WTC11 (cell line): Measurements from ENCODE around the gene FHIT. TPM values are rescaled to one million over a fixed set of nuclear protein-coding genes. Genes with fewer than 3 reads are reported as not detected.

Source experiments
- ATAC-seq: fragments of 200-7000 bp; cut with Tn5 transposase; 2 replicates; pipeline ENCODE4 v1.10.0; 2021; ENCODE audit warnings: mild to moderate bottlenecking, moderate library complexity
- CTCF ChIA-PET: fragments of 300-600 bp; sonication (Branson Sonifier 250); formaldehyde crosslinking; loops from one replicate; lab custom pipeline; 2021; ENCODE audit warnings: antibody characterized with exemption; lab: Charles Lee
- POLR2A ChIA-PET: fragments of 350-600 bp; sonication (Branson Sonifier 250); formaldehyde crosslinking; loops from one replicate; lab custom pipeline; 2021; ENCODE audit warnings: antibody characterized with exemption; lab: Charles Lee
- DNase-seq: peaks from one replicate; pipeline ENCODE4 v3.0.0; 2021; ENCODE audit warnings: low spot score
- H3K27ac Mint-ChIP-seq: 2 replicates; pipeline ENCODE4 v1.8.0; 2021; ENCODE audit warnings: mixed read lengths
- H3K27me3 Mint-ChIP-seq: 2 replicates; pipeline ENCODE4 v1.8.0; 2021; ENCODE audit warnings: low read depth, mild to moderate bottlenecking, moderate library complexity, mixed read lengths
- H3K36me3 Mint-ChIP-seq: 2 replicates; pipeline ENCODE4 v1.8.0; 2021; ENCODE audit warnings: mixed read lengths
- H3K4me1 Mint-ChIP-seq: 2 replicates; pipeline ENCODE4 v1.8.0; 2022; ENCODE audit warnings: mixed read lengths
- H3K4me3 Mint-ChIP-seq: 2 replicates; pipeline ENCODE4 v1.8.0; 2021; ENCODE audit warnings: mild to moderate bottlenecking, moderate library complexity, mixed read lengths
- H3K9me3 Mint-ChIP-seq: 2 replicates; pipeline ENCODE4 v1.8.0; 2021; ENCODE audit warnings: mixed read lengths
- ATF1 ChIP-seq: sonication (generic); formaldehyde crosslinking; IDR thresholded peaks from 2 replicates; pipeline ENCODE4 v1.8.1; 2023; ENCODE audit warnings: mild to moderate bottlenecking, moderate library complexity, missing genetic modification reagents
- ATF2 ChIP-seq: sonication (generic); formaldehyde crosslinking; IDR thresholded peaks from 2 replicates; pipeline ENCODE4 v1.8.1; 2022; ENCODE audit warnings: low read depth, missing genetic modification reagents, borderline replicate concordance
- ATF6 ChIP-seq: sonication (generic); formaldehyde crosslinking; IDR thresholded peaks from 2 replicates; pipeline ENCODE4 v1.8.1; 2023; ENCODE audit warnings: mild to moderate bottlenecking, missing genetic modification reagents
- E2F1 ChIP-seq: sonication (generic); formaldehyde crosslinking; IDR thresholded peaks from 2 replicates; pipeline ENCODE4 v1.8.0; 2022; ENCODE audit warnings: mild to moderate bottlenecking, missing genetic modification reagents
- E2F4 ChIP-seq: sonication (generic); formaldehyde crosslinking; IDR thresholded peaks from 2 replicates; pipeline ENCODE4 v1.8.1; 2022; ENCODE audit warnings: low read depth, mild to moderate bottlenecking, moderate library complexity, missing genetic modification reagents, borderline replicate concordance
- E2F5 ChIP-seq: sonication (generic); formaldehyde crosslinking; IDR thresholded peaks from 2 replicates; pipeline ENCODE4 v1.8.1; 2022; ENCODE audit warnings: mild to moderate bottlenecking, moderate library complexity, missing genetic modification reagents
- ETV6 ChIP-seq: sonication (generic); formaldehyde crosslinking; IDR thresholded peaks from 2 replicates; pipeline ENCODE4 v1.8.1; 2022; ENCODE audit warnings: mild to moderate bottlenecking, missing genetic modification reagents
- FOXP4 ChIP-seq: sonication (generic); formaldehyde crosslinking; IDR thresholded peaks from 2 replicates; pipeline ENCODE4 v1.8.0; 2022; ENCODE audit warnings: mild to moderate bottlenecking, missing genetic modification reagents
- GABPB1 ChIP-seq: sonication (generic); formaldehyde crosslinking; IDR thresholded peaks from 2 replicates; pipeline ENCODE4 v1.8.1; 2023; ENCODE audit warnings: mild to moderate bottlenecking, missing genetic modification reagents
- IRF2 ChIP-seq: sonication (generic); formaldehyde crosslinking; IDR thresholded peaks from 2 replicates; pipeline ENCODE4 v1.8.0; 2022; ENCODE audit warnings: low read depth, missing genetic modification reagents, borderline replicate concordance
- JUN ChIP-seq: sonication (generic); formaldehyde crosslinking; IDR thresholded peaks from 2 replicates; pipeline ENCODE4 v1.8.0; 2023; ENCODE audit warnings: mild to moderate bottlenecking, missing genetic modification reagents
- MLX ChIP-seq: sonication (generic); formaldehyde crosslinking; IDR thresholded peaks from 2 replicates; pipeline ENCODE4 v1.8.1; 2023; ENCODE audit warnings: mild to moderate bottlenecking, missing genetic modification reagents, moderate library complexity
- NFE2L1 ChIP-seq: sonication (generic); formaldehyde crosslinking; IDR thresholded peaks from 2 replicates; pipeline ENCODE4 v1.8.1; 2023; ENCODE audit warnings: missing genetic modification reagents
- NR2C2 ChIP-seq: sonication (generic); formaldehyde crosslinking; IDR thresholded peaks from 2 replicates; pipeline ENCODE4 v1.8.0; 2022; ENCODE audit warnings: mild to moderate bottlenecking, missing genetic modification reagents
- NR3C1 ChIP-seq: sonication (generic); formaldehyde crosslinking; conservative IDR thresholded peaks from 2 replicates; pipeline ENCODE4 v1.8.1; 2023; ENCODE audit warnings: low read depth, mild to moderate bottlenecking, missing genetic modification reagents
- PRDM15 ChIP-seq: sonication (generic); formaldehyde crosslinking; IDR thresholded peaks from 2 replicates; pipeline ENCODE4 v1.8.0; 2022; ENCODE audit warnings: missing genetic modification reagents
- RORB ChIP-seq: fragments of 250-450 bp; sonication (Bioruptor Pico); IDR thresholded peaks from 2 replicates; pipeline ENCODE4 v1.9.0; 2021; ENCODE audit warnings: mild to moderate bottlenecking
- TP53 ChIP-seq: sonication (generic); formaldehyde crosslinking; IDR thresholded peaks from 2 replicates; pipeline ENCODE4 v1.8.1; 2023; ENCODE audit warnings: mild to moderate bottlenecking, missing genetic modification reagents
- ZNF138 ChIP-seq: sonication (generic); formaldehyde crosslinking; conservative IDR thresholded peaks from 2 replicates; pipeline ENCODE4 v1.8.1; 2022; ENCODE audit warnings: mild to moderate bottlenecking, moderate library complexity, missing genetic modification reagents
- ZNF263 ChIP-seq: sonication (generic); formaldehyde crosslinking; IDR thresholded peaks from 2 replicates; pipeline ENCODE4 v1.8.1; 2022; ENCODE audit warnings: low read depth, mild to moderate bottlenecking, moderate library complexity, missing genetic modification reagents
- ZNF425 ChIP-seq: fragments of 250-450 bp; sonication (Bioruptor Pico); conservative IDR thresholded peaks from 2 replicates; pipeline ENCODE4 v1.9.0; 2021; ENCODE audit warnings: mild to moderate bottlenecking
- total RNA-seq: library from RNA; stranded (reverse); gene quantifications from 3 replicates; pipeline ENCODE4 v1.2.3, GENCODE V29; 2021

FHIT gene
- total RNA-seq, 1 experiment from 2014 or later, result 2.6 TPM

GRCh38 chr3:60337421-60337820 is 913.8 kb downstream of the FHIT start:
- H3K36me3 Mint-ChIP-seq, result no peaks in the 10 kb centered on the region
- no peak overlapping the region for H3K27ac Mint-ChIP-seq
- ChIA-PET POLR2A (no interaction called here), CTCF (no interaction called here)
- ATAC-seq, result no peak
- no peak for DNase-seq
- H3K4me1 Mint-ChIP-seq, result no peaks in the 10 kb centered on the region
- no peak overlapping the region for H3K4me3 Mint-ChIP-seq
- no peaks in the 10 kb centered on the region for H3K9me3 Mint-ChIP-seq
- no peak for TF ChIP-seq JUN (CRISPR knock-in tag)
- TF ChIP-seq NFE2L1 (CRISPR knock-in tag), result no peak
- no peak for TF ChIP-seq ATF6
- no peak for TF ChIP-seq E2F1 (CRISPR knock-in tag)
- no peak for TF ChIP-seq E2F4 (CRISPR knock-in tag)
- TF ChIP-seq TP53 (CRISPR knock-in tag), result no peak
- TF ChIP-seq IRF2 (CRISPR knock-in tag), result no peak
- TF ChIP-seq MLX, result no peak
- no peak for TF ChIP-seq RORB (CRISPR knock-in tag)
- no peak for TF ChIP-seq ZNF425 (CRISPR knock-in tag)
- no peak for TF ChIP-seq ATF1 (CRISPR knock-in tag)
- no peak for TF ChIP-seq ATF2 (CRISPR knock-in tag)
- no peak for TF ChIP-seq NR2C2 (CRISPR knock-in tag)
- no peak for TF ChIP-seq E2F5 (CRISPR knock-in tag)
- no peak for TF ChIP-seq NR3C1 (CRISPR knock-in tag)
- no peaks in the 10 kb centered on the region for H3K27me3 Mint-ChIP-seq

GRCh38 chr3:60336061-60336460 is 915.2 kb downstream of the FHIT start:
- Mint-ChIP-seq H3K4me3 (no peak overlapping the region), H3K27ac (no peak overlapping the region), H3K9me3 (no peaks in the 10 kb centered on the region), H3K27me3 (no peaks in the 10 kb centered on the region), H3K4me1 (no peaks in the 10 kb centered on the region), H3K36me3 (no peaks in the 10 kb centered on the region)
- ChIA-PET POLR2A (no interaction called here), CTCF (no interaction called here)
- ATAC-seq (no peak), DNase-seq (no peak)
- TF ChIP-seq ETV6 (CRISPR knock-in tag) (no peak), RORB (CRISPR knock-in tag) (no peak), GABPB1 (CRISPR knock-in tag) (no peak), PRDM15 (CRISPR knock-in tag) (no peak), ZNF263 (CRISPR knock-in tag) (no peak), FOXP4 (CRISPR knock-in tag) (no peak), ZNF138 (no peak)
